CD4-positive, alpha-beta T cell (primary cell): Measurements from ENCODE around the gene BAG1. TPM values are rescaled to one million over a fixed set of nuclear protein-coding genes. Genes with fewer than 3 reads are reported as not detected.

Experiments
- ATAC-seq: fragments of 200-7000 bp; cut with Tn5 transposase; one replicate; pipeline ENCODE4 v1.10.0; 2022; ENCODE audit warnings: mild to moderate bottlenecking; ENCODE audit not compliant: poor library complexity
- CTCF ChIA-PET: fragments of 350-600 bp; sonication (Branson Sonifier 250); formaldehyde crosslinking; loops from one replicate; lab custom pipeline; 2021; ENCODE audit warnings: antibody characterized with exemption, inconsistent platforms; lab: Charles Lee
- POLR2A ChIA-PET: fragments of 350-600 bp; sonication (Branson Sonifier 250); formaldehyde crosslinking; loops from one replicate; lab custom pipeline; 2021; ENCODE audit warnings: antibody characterized with exemption, inconsistent platforms; lab: Charles Lee
- DNase-seq, 14 experiments: peaks; one replicate each; pipeline ENCODE4 v3.0.0-alpha.2; 2013 to 2020; ENCODE audit warnings: mixed read lengths in 2 of 14
- H3K27ac ChIP-seq, 2 donors: one replicate each; pipeline versions ENCODE4 v1.5.1 to v1.7.0; 2013; ENCODE audit warnings: low read length in 2 of 2, low read depth in 1 of 2, mild to moderate bottlenecking in 1 of 2
- H3K27me3 ChIP-seq, 2 experiments: 1 replicate in 1 of 2; 2 replicates in 1 of 2; pipeline versions ENCODE4 v1.6.1 to v1.7.0; 2013; ENCODE audit warnings: low read length in 2 of 2, control low read depth in 1 of 2, mild to moderate bottlenecking in 1 of 2, moderate library complexity in 1 of 2; ENCODE audit not compliant: insufficient read depth in 2 of 2, control insufficient read depth in 1 of 2
- H3K36me3 ChIP-seq: one replicate; pipeline ENCODE4 v1.6.1; 2013; ENCODE audit warnings: low read length, control low read depth; ENCODE audit not compliant: insufficient read depth
- H3K4me1 ChIP-seq: one replicate; pipeline ENCODE4 v1.6.1; 2013; ENCODE audit warnings: low read length, control low read depth; ENCODE audit not compliant: insufficient read depth
- H3K4me3 ChIP-seq: one replicate; pipeline ENCODE4 v1.5.1; 2013; ENCODE audit warnings: mild to moderate bottlenecking, low read length, moderate library complexity
- H3K9me3 ChIP-seq, 2 experiments: 1 replicate in 1 of 2; 2 replicates in 1 of 2; pipeline versions ENCODE4 v1.6.1 to v1.7.0; 2013; ENCODE audit warnings: low read length in 2 of 2, mild to moderate bottlenecking in 2 of 2, control low read depth in 1 of 2, moderate library complexity in 1 of 2; ENCODE audit not compliant: control insufficient read depth in 1 of 2, insufficient read depth in 1 of 2
- H3K27ac Mint-ChIP-seq: one replicate; pipeline ENCODE4 v1.8.0; 2020; ENCODE audit warnings: mixed read lengths
- H3K27me3 Mint-ChIP-seq: one replicate; pipeline ENCODE4 v1.8.0; 2021; ENCODE audit warnings: mixed read lengths
- H3K36me3 Mint-ChIP-seq: one replicate; pipeline ENCODE4 v1.8.0; 2021; ENCODE audit warnings: low read depth, mixed read lengths
- H3K4me1 Mint-ChIP-seq: one replicate; pipeline ENCODE4 v1.8.0; 2021; ENCODE audit warnings: low read depth, mixed read lengths
- H3K4me3 Mint-ChIP-seq: one replicate; pipeline ENCODE4 v1.8.0; 2020; ENCODE audit warnings: mild to moderate bottlenecking, mixed read lengths
- H3K9me3 Mint-ChIP-seq: one replicate; pipeline ENCODE4 v1.8.0; 2020; ENCODE audit warnings: mixed read lengths
- CTCF ChIP-seq: fragments of 200-600 bp; IDR thresholded peaks from one replicate; pipeline ENCODE4 v1.8.0; 2022; ENCODE audit warnings: antibody characterized with exemption, mild to moderate bottlenecking
- intact Hi-C, 2 experiments: fragments of 100-400 bp; cut with DNase I in 1 of 2; cut with micrococcal nuclease in 1 of 2; formaldehyde crosslinking; loops; one replicate each; pipeline versions ENCODE4 v1.15.1 to v1.9.0; 2023 to 2025; cut with DNase I, micrococcal nuclease
- total RNA-seq, 174 experiments: library from RNA in 2 of 174; stranded (reverse) in 2 of 174; gene quantifications; one replicate each; pipeline ENCODE4 v1.2.3 and lab custom pipeline; 2021 to 2026

Gene BAG1
- total RNA-seq, 2 experiments from 2014 or later: 58.0 to 61.4 TPM

GRCh38 chr9:33225319-33226147 lies 39.0 kb downstream of the BAG1 start:
- H3K4me1 Mint-ChIP-seq: peaks cover 9% of the 10 kb centered on the region
- intact Hi-C loops: loop anchor here (1.0 to 10.0 kb wide), 5 partner anchors 57 to 643 kb away; partner anchors contain the start of gene B4GALT1 (in 1 of the 2)
- no peak overlapping the region for H3K4me3 Mint-ChIP-seq
- Histone ChIP-seq H3K4me1 (peaks cover 10% of the 10 kb centered on the region), H3K9me3 (no peaks in the 10 kb centered on the region), H3K27ac (no peak overlapping the region), H3K4me3 (no peak overlapping the region), H3K36me3 (no peaks in the 10 kb centered on the region), H3K27me3 (no peaks in the 10 kb centered on the region)
- H3K27ac Mint-ChIP-seq: peak overlapping the region; percentile 2
- no peaks in the 10 kb centered on the region for H3K9me3 Mint-ChIP-seq
- ATAC-seq: peak; percentile 86
- TF ChIP-seq CTCF: peak; percentile 90
- H3K36me3 Mint-ChIP-seq: no peaks in the 10 kb centered on the region
- DNase-seq: peak; percentile 42 to 85 (median 64)
- CTCF ChIA-PET: interaction anchor here (0.6 to 1.6 kb wide), 4 partner anchors 55 to 149 kb away, joined by 3 to 6 read pairs (median 5); partner anchors contain the start of genes NFX1 and SMU1
- H3K27me3 Mint-ChIP-seq: no peaks in the 10 kb centered on the region
- POLR2A ChIA-PET: interaction anchor here (0.8 to 1.9 kb wide), 4 partner anchors 65 to 200 kb away, joined by 3 to 8 read pairs (median 4); partner anchors contain the start of genes DNAJA1, NFX1 and SMU1

GRCh38 chr9:33223696-33224095 lies 40.8 kb downstream of the BAG1 start:
- Mint-ChIP-seq H3K27ac (no peak overlapping the region), H3K36me3 (no peaks in the 10 kb centered on the region), H3K4me3 (no peak overlapping the region), H3K9me3 (no peaks in the 10 kb centered on the region), H3K27me3 (no peaks in the 10 kb centered on the region), H3K4me1 (peaks cover 9% of the 10 kb centered on the region)
- H3K4me1 ChIP-seq: peaks cover 10% of the 10 kb centered on the region
- TF ChIP-seq CTCF: no peak
- intact Hi-C loops: loop anchor here in 1 of 2 experiments (2.0 to 10.0 kb wide), 2 partner anchors 55 to 639 kb away; no protein-coding TSS in a partner anchor
- H3K27me3 ChIP-seq: no peaks in the 10 kb centered on the region
- POLR2A ChIA-PET: interaction anchor here (1.3 kb wide), 1 partner anchor 147 kb away, joined by 4 read pairs; the partner anchor contains the start of gene SMU1
- no peaks in the 10 kb centered on the region for H3K9me3 ChIP-seq
- DNase-seq (no peak), ATAC-seq (no peak)
- CTCF ChIA-PET: no interaction called here
- H3K27ac ChIP-seq: no peak overlapping the region
- no peaks in the 10 kb centered on the region for H3K36me3 ChIP-seq
- no peak overlapping the region for H3K4me3 ChIP-seq

- no peaks in the 10 kb centered on the region for H3K9me3 ChIP-seq
- Mint-ChIP-seq H3K4me3 (no peak overlapping the region), H3K9me3 (no peaks in the 10 kb centered on the region), H3K27ac (no peak overlapping the region), H3K27me3 (no peaks in the 10 kb centered on the region), H3K4me1 (peaks cover 9% of the 10 kb centered on the region), H3K36me3 (no peaks in the 10 kb centered on the region)
- no peaks in the 10 kb centered on the region for H3K36me3 ChIP-seq
- H3K27me3 ChIP-seq: no peaks in the 10 kb centered on the region
- H3K4me1 ChIP-seq: peaks cover 10% of the 10 kb centered on the region
- H3K4me3 ChIP-seq: no peak overlapping the region
- no peak for TF ChIP-seq CTCF
- H3K27ac ChIP-seq: no peak overlapping the region
- intact Hi-C loops: loop anchor here in 1 of 2 experiments (10.0 kb wide), 1 partner anchor 637 kb away; no protein-coding TSS in a partner anchor
- ChIA-PET POLR2A (no interaction called here), CTCF (no interaction called here)
- no peak for ATAC-seq
- no peak for DNase-seq
Measured at GRCh38 chr9:33222031-33222430, 42.5 kb downstream of the BAG1 start.
